A549 (cell line): ENCODE measurements around the gene ATP1B3. TPM values are rescaled to one million over a fixed set of nuclear protein-coding genes. Genes with fewer than 3 reads are reported as not detected.
"Not testable (repeated sequence)": the region's sequence is repeated elsewhere in the genome, so short reads cannot be mapped to it uniquely, and the experiment has no call there.

Experiments
- ATAC-seq, 2 experiments: fragments of 200-7000 bp in 1 of 2; fragments of >200 bp in 1 of 2; cut with Nextera tagmentation in 1 of 2; cut with Tn5 transposase in 1 of 2; 3 replicates each; pipeline versions ENCODE4 v1.8.0 to v1.9.1; 2018 to 2020; ENCODE audit warnings: mild to moderate bottlenecking in 1 of 2, moderate library complexity in 1 of 2
- CTCF ChIA-PET: fragments of 300-600 bp; sonication (Branson Sonifier 250); formaldehyde crosslinking; extraction: SDS; loops from one replicate; lab custom pipeline; 2021; ENCODE audit warnings: antibody characterized with exemption, inconsistent platforms; lab: Yijun Ruan, JAX
- POLR2A ChIA-PET: fragments of 350-600 bp; formaldehyde crosslinking; extraction: SDS; loops from one replicate; lab custom pipeline; 2021; ENCODE audit warnings: antibody characterized with exemption, inconsistent platforms; lab: Yijun Ruan, JAX
- DNase-seq, 2 experiments: peaks; one replicate each; pipeline versions ENCODE4 v3.0.0 to v3.0.0-alpha.2; 2011 to 2016; ENCODE audit warnings: low read depth in 1 of 2, low spot score in 1 of 2
- FAIRE-seq: peaks from 2 replicates; lab custom pipeline; 2011; peaks lifted over from hg19 to GRCh38; lab: Jason Lieb, UNC
- H3K27ac ChIP-seq, 2 experiments: fragments of >200 bp; sonication (Bioruptor Twin); formaldehyde crosslinking; 3 replicates each; pipeline ENCODE4 v1.5.1; 2016 to 2017
- H3K4me1 ChIP-seq: fragments of >200 bp; sonication (Bioruptor Twin); formaldehyde crosslinking; 3 replicates; pipeline ENCODE4 v1.6.1; 2016
- H3K4me2 ChIP-seq: fragments of >200 bp; sonication (Bioruptor Twin); formaldehyde crosslinking; 3 replicates; pipeline ENCODE4 v1.6.1; 2016
- H3K4me3 ChIP-seq: fragments of >200 bp; sonication (Bioruptor Twin); formaldehyde crosslinking; 3 replicates; pipeline ENCODE4 v1.5.1; 2016
- H3K9me3 ChIP-seq: fragments of >200 bp; sonication (Bioruptor Twin); formaldehyde crosslinking; 3 replicates; pipeline ENCODE4 v1.6.1; 2016
- CBX8 ChIP-seq: fragments of 200-600 bp; sonication (generic); IDR thresholded peaks from 2 replicates; pipeline ENCODE4 v1.6.1; 2016
- CEBPB ChIP-seq, 2 experiments: fragments of >200 bp in 1 of 2; sonication (Bioruptor Twin) in 1 of 2; formaldehyde crosslinking in 1 of 2; IDR thresholded peaks; 2 replicates each; pipeline ENCODE4 v1.6.1; 2012 to 2016
- CTCF ChIP-seq: fragments of >200 bp; sonication (Bioruptor Twin); formaldehyde crosslinking; IDR thresholded peaks from 3 replicates; pipeline ENCODE4 v1.5.1; 2016
- EHMT2 ChIP-seq: fragments of 200-600 bp; sonication (generic); IDR thresholded peaks from 2 replicates; pipeline ENCODE4 v1.6.1; 2016; ENCODE audit warnings: antibody characterized with exemption, low read depth, mild to moderate bottlenecking, moderate library complexity
- EP300 ChIP-seq, 2 experiments: fragments of >200 bp; sonication (Bioruptor Twin); formaldehyde crosslinking; IDR thresholded peaks; 2 replicates in 1 of 2; 3 replicates in 1 of 2; pipeline ENCODE4 v1.6.1; 2016 to 2017
- FOSL2 ChIP-seq, 2 experiments: fragments of 450-650 bp in 1 of 2; fragments of >200 bp in 1 of 2; sonication (Bioruptor Twin) in 1 of 2; formaldehyde crosslinking; IDR thresholded peaks; 2 replicates each; pipeline versions ENCODE4 v1.5.0 to v1.6.1; 2016 to 2020; ENCODE audit warnings: mild to moderate bottlenecking in 1 of 2, moderate library complexity in 1 of 2
- HEYL ChIP-seq: fragments of 250-450 bp; sonication (Bioruptor Pico); IDR thresholded peaks from 2 replicates; pipeline ENCODE4 v1.8.0; 2021; ENCODE audit warnings: mild to moderate bottlenecking, moderate library complexity
- HOXA7 ChIP-seq: fragments of 250-450 bp; sonication (Bioruptor Pico); IDR thresholded peaks from 2 replicates; pipeline ENCODE4 v1.5.0; 2020; ENCODE audit warnings: mild to moderate bottlenecking, moderate library complexity
- HOXB13 ChIP-seq: fragments of 250-450 bp; sonication (Bioruptor Pico); IDR thresholded peaks from 2 replicates; pipeline ENCODE4 v1.5.0; 2020; ENCODE audit warnings: low read depth, mild to moderate bottlenecking, moderate library complexity
- HOXB5 ChIP-seq: fragments of 250-450 bp; sonication (Bioruptor Pico); IDR thresholded peaks from 2 replicates; pipeline ENCODE4 v1.5.0; 2020; ENCODE audit warnings: mild to moderate bottlenecking, moderate library complexity
- JUN ChIP-seq, 2 experiments: fragments of >200 bp; sonication (Bioruptor Twin); formaldehyde crosslinking; IDR thresholded peaks; 2 replicates in 1 of 2; 3 replicates in 1 of 2; pipeline ENCODE4 v1.6.1; 2016 to 2017
- JUNB ChIP-seq: fragments of >200 bp; sonication (Bioruptor Twin); formaldehyde crosslinking; IDR thresholded peaks from 2 replicates; pipeline ENCODE4 v1.6.1; 2016
- KDM1A ChIP-seq: fragments of 200-600 bp; sonication (generic); IDR thresholded peaks from 2 replicates; pipeline ENCODE4 v1.6.1; 2016; ENCODE audit warnings: low read depth, mild to moderate bottlenecking
- KDM5A ChIP-seq: fragments of 200-600 bp; sonication (generic); IDR thresholded peaks from 2 replicates; pipeline ENCODE4 v1.6.1; 2016; ENCODE audit warnings: antibody characterized with exemption, mild to moderate bottlenecking
- MAX ChIP-seq: IDR thresholded peaks from 2 replicates; pipeline ENCODE4 v1.6.1; 2012
- MAZ ChIP-seq: fragments of 150-350 bp; IDR thresholded peaks from 2 replicates; pipeline ENCODE4 v1.6.1; 2014; ENCODE audit warnings: antibody characterized with exemption, low read depth, low read length, borderline replicate concordance
- NFE2L2 ChIP-seq: fragments of 150-350 bp; conservative IDR thresholded peaks from 2 replicates; pipeline ENCODE4 v1.6.1; 2014; ENCODE audit warnings: low read length
- NR3C1 ChIP-seq: fragments of >200 bp; sonication (Bioruptor Twin); formaldehyde crosslinking; IDR thresholded peaks from 3 replicates; pipeline ENCODE4 v1.6.1; 2017
- PBX3 ChIP-seq: IDR thresholded peaks from 2 replicates; pipeline ENCODE4 v1.6.1; 2012
- RAD21 ChIP-seq, 2 experiments: fragments of >200 bp in 1 of 2; sonication (Bioruptor Twin) in 1 of 2; formaldehyde crosslinking in 1 of 2; IDR thresholded peaks in 1 of 2; conservative IDR thresholded peaks in 1 of 2; 2 replicates in 1 of 2; 3 replicates in 1 of 2; pipeline ENCODE4 v1.6.1; 2012 to 2018; ENCODE audit warnings: inconsistent platforms in 1 of 2
- RFX5 ChIP-seq: fragments of 450-650 bp; IDR thresholded peaks from 2 replicates; pipeline ENCODE4 v1.7.1; 2014; ENCODE audit warnings: antibody characterized with exemption, mild to moderate bottlenecking, moderate library complexity
- SREBF2 ChIP-seq: fragments of 450-650 bp; IDR thresholded peaks from 2 replicates; pipeline ENCODE4 v1.6.1; 2014; ENCODE audit warnings: mild to moderate bottlenecking, moderate library complexity
- TFCP2L1 ChIP-seq: fragments of 250-450 bp; sonication (Bioruptor Pico); IDR thresholded peaks from 2 replicates; pipeline ENCODE4 v1.5.0; 2021; ENCODE audit warnings: mild to moderate bottlenecking
- TP53 ChIP-seq: fragments of 250-450 bp; sonication (Bioruptor Pico); IDR thresholded peaks from 2 replicates; pipeline ENCODE4 v1.5.0; 2021; ENCODE audit warnings: mild to moderate bottlenecking, moderate library complexity
- USF2 ChIP-seq: fragments of 450-650 bp; IDR thresholded peaks from 2 replicates; pipeline ENCODE4 v1.6.1; 2014; ENCODE audit warnings: antibody characterized with exemption
- WGBS: methylation state at CpG from one replicate; pipeline ENCODE4 v1.1.6; 2017; ENCODE audit errors: missing lambda C conversion rate; 5-methylcytosine and 5-hydroxymethylcytosine counted together
- polyA plus RNA-seq, 4 experiments: library from polyadenylated mRNA; depleted of rRNA in 3 of 4; stranded (reverse); fragments of >200 nt; fragmentation: RNase III in 1 of 4; extraction: RNeasy Plus Mini Kit Qiagen cat#74134 plus additional on column Dnase treatment in 1 of 4; gene quantifications; 2 replicates in 3 of 4; 3 replicates in 1 of 4; pipeline ENCODE4 v1.2.3, GENCODE V29; 2011 to 2017
- TF ChIP-seq, protein P1 (sequence below): fragments of >200 bp; sonication (Bioruptor Twin); formaldehyde crosslinking; IDR thresholded peaks from 2 replicates; pipeline ENCODE4 v1.6.1; 2016
- TF ChIP-seq, protein P2 (sequence below): fragments of 150-350 bp; IDR thresholded peaks from 2 replicates; pipeline ENCODE4 v1.6.1; 2014; ENCODE audit warnings: low read depth, mild to moderate bottlenecking, low read length

Gene ATP1B3
- polyA plus RNA-seq, 2 of the 4 experiments (the other 2 are of a cell fraction), result 230 to 306 TPM

GRCh38 chr3:141920701-141921100, 44.3 kb downstream of the ATP1B3 start:
- ChIA-PET CTCF (no interaction called here), POLR2A (no interaction called here)
- no peak for TF ChIP-seq HEYL
- TF ChIP-seq FOSL2 (IDR thresholded peaks at IDR 0.05), result no peak
- TF ChIP-seq FOSL2 (CRISPR knock-in tag; IDR thresholded peaks at IDR 0.05), result no peak
- TF ChIP-seq, protein P1, sequence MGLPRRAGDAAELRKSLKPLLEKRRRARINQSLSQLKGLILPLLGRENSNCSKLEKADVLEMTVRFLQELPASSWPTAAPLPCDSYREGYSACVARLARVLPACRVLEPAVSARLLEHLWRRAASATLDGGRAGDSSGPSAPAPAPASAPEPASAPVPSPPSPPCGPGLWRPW, result no peak
- no peak for TF ChIP-seq TP53 (CRISPR knock-in tag)
- no peak for TF ChIP-seq EP300 (IDR thresholded peaks at IDR 0.05)
- no peak for TF ChIP-seq NR3C1
- no peak for TF ChIP-seq CEBPB (IDR thresholded peaks at IDR 0.05)
- TF ChIP-seq KDM1A, result no peak
- no peak for TF ChIP-seq MAX
- TF ChIP-seq EHMT2, result no peak
- no peak for TF ChIP-seq NFE2L2
- TF ChIP-seq HOXB5 (CRISPR knock-in tag), result no peak
- no peak for TF ChIP-seq JUNB
- no peak for TF ChIP-seq RAD21 (conservative IDR thresholded peaks at IDR 0.05 in 1 of 2, IDR thresholded peaks at IDR 0.05 in 1 of 2)
- TF ChIP-seq PBX3, result no peak
- no peak for TF ChIP-seq HOXA7 (CRISPR knock-in tag)
- no peak for TF ChIP-seq CBX8
- H3K4me1 ChIP-seq, result no peaks in the 10 kb centered on the region
- no peak for ATAC-seq
- no peaks in the 10 kb centered on the region for H3K9me3 ChIP-seq
- DNase-seq, result no peak
- 94% methylated on average over 4 of the region's 4 CpGs for WGBS
- FAIRE-seq, result no peak
- H3K4me3 ChIP-seq, result no peak overlapping the region
- no peak overlapping the region for H3K27ac ChIP-seq
- H3K4me2 ChIP-seq, result no peak overlapping the region

- ATAC-seq, result no peak
- WGBS, result 92% methylated on average over 2 of the region's 2 CpGs
- ChIA-PET CTCF (no interaction called here), POLR2A (no interaction called here)
- no peaks in the 10 kb centered on the region for H3K9me3 ChIP-seq
- no peak overlapping the region for H3K27ac ChIP-seq
- H3K4me2 ChIP-seq, result no peak overlapping the region
- no peak for TF ChIP-seq JUN (IDR thresholded peaks at IDR 0.05)
- FAIRE-seq, result no peak
- DNase-seq, result no peak
- H3K4me3 ChIP-seq, result no peak overlapping the region
- H3K4me1 ChIP-seq, result no peaks in the 10 kb centered on the region
Measured at GRCh38 chr3:141921316-141921715, 44.9 kb downstream of the ATP1B3 start.

DNA sequence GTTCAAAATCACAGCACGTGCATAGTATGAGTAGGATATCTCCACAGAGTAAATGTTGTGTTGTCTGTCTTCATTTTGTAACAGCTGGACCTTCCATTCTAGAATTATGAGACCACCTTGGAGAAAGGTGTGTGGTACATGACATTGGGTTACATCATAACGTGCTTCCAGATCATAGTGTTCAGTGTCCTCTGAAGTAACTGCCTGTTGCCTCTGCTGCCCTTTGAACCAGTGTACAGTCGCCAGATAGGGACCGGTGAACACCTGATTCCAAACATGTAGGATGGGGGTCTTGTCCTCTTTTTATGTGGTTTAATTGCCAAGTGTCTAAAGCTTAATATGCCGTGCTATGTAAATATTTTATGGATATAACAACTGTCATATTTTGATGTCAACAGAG, 49.2 kb downstream of the ATP1B3 start:
- DNase-seq, H3K4me1 ChIP-seq, ATAC-seq, H3K4me3 ChIP-seq, H3K9me3 ChIP-seq, H3K27ac ChIP-seq, H3K4me2 ChIP-seq, POLR2A ChIA-PET: not testable (repeated sequence)
- 95% methylated on average over 5 of the region's 5 CpGs for WGBS
- CTCF ChIA-PET, result interaction anchor here (0.6 to 3.2 kb wide), 2 partner anchors 12 to 200 kb away, joined by 5 to 21 read pairs; no protein-coding TSS in a partner anchor
- peak; percentile 23 for FAIRE-seq

DNA sequence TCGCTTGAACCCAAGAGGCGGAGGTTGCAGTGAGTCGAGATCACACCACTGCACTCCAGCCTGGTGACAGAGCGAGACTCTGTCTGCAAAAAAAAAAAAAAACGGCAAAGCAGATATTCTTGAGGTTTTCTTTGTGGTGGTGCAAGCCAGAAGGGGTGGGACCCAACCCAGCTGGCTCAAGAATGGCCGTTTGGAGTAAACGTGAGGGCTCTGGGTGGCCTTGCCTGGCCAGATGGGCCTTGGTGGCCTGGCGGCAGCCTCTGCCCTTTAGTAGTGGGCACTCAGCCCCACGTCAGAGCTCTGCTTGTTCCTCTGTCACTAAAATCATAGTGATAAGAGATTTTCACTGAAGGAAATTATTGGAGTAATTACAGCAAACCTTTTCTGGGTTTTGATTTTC, 50.5 kb downstream of the ATP1B3 start:
- Histone ChIP-seq H3K4me1 (no peaks in the 10 kb centered on the region), H3K4me2 (no peak overlapping the region), H3K4me3 (no peak overlapping the region), H3K9me3 (no peaks in the 10 kb centered on the region), H3K27ac (no peak overlapping the region)
- WGBS, result 86% methylated on average over 9 of the region's 9 CpGs
- no peak for DNase-seq
- ChIA-PET CTCF (interaction anchor here (0.5 kb wide), 1 partner anchor 14 kb away, joined by 3 read pairs; no protein-coding TSS in a partner anchor), POLR2A (no interaction called here)
- no peak for ATAC-seq
- FAIRE-seq, result no peak
- no peak for TF ChIP-seq JUN (IDR thresholded peaks at IDR 0.05)
- no peak for TF ChIP-seq TFCP2L1 (CRISPR knock-in tag)
- TF ChIP-seq, protein P2, sequence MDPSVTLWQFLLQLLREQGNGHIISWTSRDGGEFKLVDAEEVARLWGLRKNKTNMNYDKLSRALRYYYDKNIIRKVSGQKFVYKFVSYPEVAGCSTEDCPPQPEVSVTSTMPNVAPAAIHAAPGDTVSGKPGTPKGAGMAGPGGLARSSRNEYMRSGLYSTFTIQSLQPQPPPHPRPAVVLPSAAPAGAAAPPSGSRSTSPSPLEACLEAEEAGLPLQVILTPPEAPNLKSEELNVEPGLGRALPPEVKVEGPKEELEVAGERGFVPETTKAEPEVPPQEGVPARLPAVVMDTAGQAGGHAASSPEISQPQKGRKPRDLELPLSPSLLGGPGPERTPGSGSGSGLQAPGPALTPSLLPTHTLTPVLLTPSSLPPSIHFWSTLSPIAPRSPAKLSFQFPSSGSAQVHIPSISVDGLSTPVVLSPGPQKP, result no peak
- TF ChIP-seq HOXA7 (CRISPR knock-in tag), result no peak
- no peak for TF ChIP-seq RAD21 (conservative IDR thresholded peaks at IDR 0.05 in 1 of 2, IDR thresholded peaks at IDR 0.05 in 1 of 2)
- TF ChIP-seq USF2, result no peak
- no peak for TF ChIP-seq HOXB13
- TF ChIP-seq MAZ, result no peak
- no peak for TF ChIP-seq KDM5A
- TF ChIP-seq SREBF2, result no peak
- no peak for TF ChIP-seq CTCF
- TF ChIP-seq RFX5, result no peak
- no peak for TF ChIP-seq EP300 (IDR thresholded peaks at IDR 0.05)
